H1 (cell line): Measurements from ENCODE around the gene SLC6A19. TPM values are rescaled to one million over a fixed set of nuclear protein-coding genes. Genes with fewer than 3 reads are reported as not detected.

Experiments used
- BACH1 ChIP-seq: IDR thresholded peaks from 2 replicates; pipeline ENCODE4 v1.6.1; 2012; ENCODE audit warnings: low read length, improper control_type of control experiment
- CBX5 ChIP-seq: fragments of 300-800, 300-1000 bp; sonication (generic); IDR thresholded peaks from 2 replicates; pipeline ENCODE4 v1.7.1; 2016; ENCODE audit warnings: antibody characterized with exemption, low read length, low read depth
- EGR1 ChIP-seq: IDR thresholded peaks from 2 replicates; pipeline ENCODE4 v1.6.1; 2011; ENCODE audit warnings: low read depth, low read length, borderline replicate concordance
- polyA plus RNA-seq, 7 experiments: library from polyadenylated mRNA; depleted of rRNA in 3 of 7; stranded (reverse) in 5 of 7; unstranded in 2 of 7; fragments of >200 nt in 5 of 7; fragments of 200-250 nt in 2 of 7; gene quantifications; 1 replicate in 5 of 7; 2 replicates in 1 of 7; 4 replicates in 1 of 7; pipeline versions ENCODE4 v1.2.1 to v1.2.3, GENCODE V29; 2011 to 2013; ENCODE audit warnings: missing spikeins in 2 of 7, mixed read lengths in 2 of 7
- total RNA-seq: library from RNA; stranded (reverse); fragmentation: NEBNext Ultra II Directional; extraction: Animal tissue kit (Norgen Biotek cat#: 25700); gene quantifications from 2 replicates; pipeline ENCODE4 v1.2.1, GENCODE V29; 2021

SLC6A19 gene
- total and polyA plus RNA-seq, 2 of the 8 experiments (the other 6 are each of a cell fraction or from before 2014, with no cell fraction given), result 0.02 TPM; not detected in 1

DNA sequence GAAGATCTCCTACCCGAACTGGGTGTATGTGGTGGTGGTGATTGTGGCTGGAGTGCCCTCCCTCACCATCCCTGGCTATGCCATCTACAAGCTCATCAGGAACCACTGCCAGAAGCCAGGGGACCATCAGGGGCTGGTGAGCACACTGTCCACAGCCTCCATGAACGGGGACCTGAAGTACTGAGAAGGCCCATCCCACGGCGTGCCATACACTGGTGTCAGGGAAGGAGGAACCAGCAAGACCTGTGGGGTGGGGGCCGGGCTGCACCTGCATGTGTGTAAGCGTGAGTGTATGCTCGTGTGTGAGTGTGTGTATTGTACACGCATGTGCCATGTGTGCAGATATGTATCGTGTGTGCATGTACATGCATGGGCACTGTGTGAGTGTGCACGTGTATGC, 20.3 kb downstream of the SLC6A19 start (continued):
- TF ChIP-seq EGR1 (no peak), BACH1 (no peak), CBX5 (no peak)
